K562 (cell line): ENCODE data around the gene PIAS3. TPM values are rescaled to one million over a fixed set of nuclear protein-coding genes. Genes with fewer than 3 reads are reported as not detected.

Experiments
- CTCF ChIP-seq, 3 experiments: IDR thresholded peaks in 2 of 3; conservative IDR thresholded peaks in 1 of 3; 2 replicates each; pipeline ENCODE4 v1.5.1; 2011 to 2012; ENCODE audit warnings: low read length in 3 of 3, mild to moderate bottlenecking in 3 of 3, control low read depth in 2 of 3, improper control_type of control experiment in 1 of 3, inconsistent platforms in 1 of 3, low read depth in 1 of 3, mixed read lengths in 1 of 3, moderate library complexity in 1 of 3; ENCODE audit not compliant: insufficient read depth in 2 of 3
- DEAF1 ChIP-seq: fragments of 450-650 bp; formaldehyde crosslinking; IDR thresholded peaks from 2 replicates; pipeline ENCODE4 v1.4.0; 2020; ENCODE audit warnings: mild to moderate bottlenecking, moderate library complexity
- FOXA3 ChIP-seq, 2 experiments: fragments of 450-650 bp in 1 of 2; sonication (generic) in 1 of 2; formaldehyde crosslinking; IDR thresholded peaks in 1 of 2; conservative IDR thresholded peaks in 1 of 2; 2 replicates each; pipeline versions ENCODE4 v1.4.0 to v1.8.0; 2020 to 2022; ENCODE audit warnings: mild to moderate bottlenecking in 2 of 2, missing genetic modification reagents in 1 of 2
- MEF2A ChIP-seq: IDR thresholded peaks from 2 replicates; pipeline ENCODE4 v1.6.1; 2011; ENCODE audit warnings: low read depth, mild to moderate bottlenecking, low read length, moderate library complexity; ENCODE audit not compliant: control insufficient read depth
- PHF8 ChIP-seq: fragments of 200-600 bp; sonication (generic); IDR thresholded peaks from 2 replicates; pipeline ENCODE4 v1.6.1; 2012; ENCODE audit warnings: mixed run types, mild to moderate bottlenecking, inconsistent platforms, low read length, moderate library complexity, borderline replicate concordance
- POLR2A ChIP-seq: fragments of 450-650 bp; conservative IDR thresholded peaks from 2 replicates; pipeline ENCODE4 v1.6.1; 2016
- RAD21 ChIP-seq, 2 experiments: fragments of 250-450 bp in 1 of 2; fragments of 450-650 bp in 1 of 2; sonication (Bioruptor Pico) in 1 of 2; formaldehyde crosslinking in 1 of 2; IDR thresholded peaks in 1 of 2; conservative IDR thresholded peaks in 1 of 2; 2 replicates each; pipeline versions ENCODE4 v1.4.0 to v1.8.0; 2020 to 2022; ENCODE audit warnings: mild to moderate bottlenecking in 2 of 2, moderate library complexity in 1 of 2
- STAG1 ChIP-seq: sonication (generic); formaldehyde crosslinking; IDR thresholded peaks from 2 replicates; pipeline ENCODE4 v1.5.0; 2020; ENCODE audit warnings: missing genetic modification reagents, borderline replicate concordance
- THRA ChIP-seq: fragments of 450-650 bp; IDR thresholded peaks from 2 replicates; pipeline ENCODE4 v1.6.1; 2017; ENCODE audit warnings: mild to moderate bottlenecking, moderate library complexity
- ZNF436 ChIP-seq: fragments of 250-450, 450-650 bp; sonication (Bioruptor Pico); formaldehyde crosslinking; IDR thresholded peaks from 2 replicates; pipeline ENCODE4 v1.7.0; 2020; ENCODE audit warnings: mild to moderate bottlenecking
- ZNF740 ChIP-seq, 3 experiments: fragments of 200-800 bp in 1 of 3; sonication (Bioruptor generic) in 1 of 3; sonication (generic) in 1 of 3; formaldehyde crosslinking in 1 of 3; IDR thresholded peaks; 2 replicates each; pipeline versions ENCODE4 v1.6.1 to v1.8.0; 2016 to 2022; ENCODE audit warnings: mild to moderate bottlenecking in 2 of 3, missing compliant biosample characterization in 2 of 3, missing genetic modification characterization in 2 of 3, missing genetic modification reagents in 1 of 3
- polyA plus RNA-seq, 8 experiments: library from polyadenylated mRNA; depleted of rRNA in 4 of 8; stranded (reverse) in 5 of 8; unstranded in 3 of 8; fragments of >200 nt; fragmentation: Nextera tagmentation in 2 of 8; fragmentation: Illumina TruSeq in 1 of 8; extraction: Ambion mirVana in 2 of 8; extraction: Trizol in 1 of 8; gene quantifications; 2 replicates each; pipeline versions ENCODE4 v1.2.1 to v1.2.3, GENCODE V29; 2011 to 2014; ENCODE audit warnings: inconsistent platforms in 1 of 8, missing spikeins in 1 of 8
- total RNA-seq, 7 experiments: library from RNA; depleted of rRNA in 6 of 7; stranded (reverse); fragments of >200 nt in 6 of 7; fragmentation: Illumina TruSeq in 2 of 7; extraction: Trizol in 2 of 7; gene quantifications; 2 replicates each; pipeline versions ENCODE4 v1.2.1 to v1.2.3, GENCODE V29; 2011 to 2021; ENCODE audit warnings: low replicate concordance in 1 of 7
- TF ChIP-seq, protein P1 (sequence below), 3 experiments: fragments of 200-800 bp in 1 of 3; fragments of 250-450 bp in 1 of 3; fragments of 450-650 bp in 1 of 3; sonication (Bioruptor Pico) in 1 of 3; sonication (Bioruptor generic) in 1 of 3; formaldehyde crosslinking in 1 of 3; IDR thresholded peaks; 2 replicates each; pipeline versions ENCODE4 v1.6.1 to v1.8.0; 2016 to 2022; ENCODE audit warnings: mild to moderate bottlenecking in 2 of 3, missing genetic modification characterization in 2 of 3, missing compliant biosample characterization in 1 of 3, moderate library complexity in 1 of 3

Gene PIAS3
- total and polyA plus RNA-seq, 9 of the 15 experiments (the other 6 are each of a cell fraction or from before 2014, with no cell fraction given): 1.1 to 25.6 (median 7.9) TPM

- TF ChIP-seq, protein P1, sequence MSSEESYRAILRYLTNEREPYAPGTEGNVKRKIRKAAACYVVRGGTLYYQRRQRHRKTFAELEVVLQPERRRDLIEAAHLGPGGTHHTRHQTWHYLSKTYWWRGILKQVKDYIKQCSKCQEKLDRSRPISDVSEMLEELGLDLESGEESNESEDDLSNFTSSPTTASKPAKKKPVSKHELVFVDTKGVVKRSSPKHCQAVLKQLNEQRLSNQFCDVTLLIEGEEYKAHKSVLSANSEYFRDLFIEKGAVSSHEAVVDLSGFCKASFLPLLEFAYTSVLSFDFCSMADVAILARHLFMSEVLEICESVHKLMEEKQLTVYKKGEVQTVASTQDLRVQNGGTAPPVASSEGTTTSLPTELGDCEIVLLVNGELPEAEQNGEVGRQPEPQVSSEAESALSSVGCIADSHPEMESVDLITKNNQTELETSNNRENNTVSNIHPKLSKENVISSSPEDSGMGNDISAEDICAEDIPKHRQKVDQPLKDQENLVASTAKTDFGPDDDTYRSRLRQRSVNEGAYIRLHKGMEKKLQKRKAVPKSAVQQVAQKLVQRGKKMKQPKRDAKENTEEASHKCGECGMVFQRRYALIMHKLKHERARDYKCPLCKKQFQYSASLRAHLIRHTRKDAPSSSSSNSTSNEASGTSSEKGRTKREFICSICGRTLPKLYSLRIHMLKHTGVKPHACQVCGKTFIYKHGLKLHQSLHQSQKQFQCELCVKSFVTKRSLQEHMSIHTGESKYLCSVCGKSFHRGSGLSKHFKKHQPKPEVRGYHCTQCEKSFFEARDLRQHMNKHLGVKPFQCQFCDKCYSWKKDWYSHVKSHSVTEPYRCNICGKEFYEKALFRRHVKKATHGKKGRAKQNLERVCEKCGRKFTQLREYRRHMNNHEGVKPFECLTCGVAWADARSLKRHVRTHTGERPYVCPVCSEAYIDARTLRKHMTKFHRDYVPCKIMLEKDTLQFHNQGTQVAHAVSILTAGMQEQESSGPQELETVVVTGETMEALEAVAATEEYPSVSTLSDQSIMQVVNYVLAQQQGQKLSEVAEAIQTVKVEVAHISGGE (CRISPR knock-in tag; IDR thresholded peaks at IDR 0.05): 0 out of 6 replicates have a peak, but pooled peaks of 1 of the 3 experiments have one; percentile 6
- TF ChIP-seq FOXA3 (CRISPR knock-in tag; conservative IDR thresholded peaks at IDR 0.05 in 1 of 2, IDR thresholded peaks at IDR 0.05 in 1 of 2) (peak in 1 of 2 experiments; percentile 19; a peak in 1 of 4 replicates), CTCF (IDR thresholded peaks at IDR 0.05 in 2 of 3, conservative IDR thresholded peaks at IDR 0.05 in 1 of 3; ENCODE audit: insufficient read depth in 2 of 3, low read depth in 1 of 3, low read length in 3 of 3) (peak; percentile 65 to 92 (median 76)), THRA (no peak), MEF2A (no peak), DEAF1 (CRISPR knock-in tag) (peak; percentile 8; the same call in 1 of the 2 replicates), STAG1 (CRISPR knock-in tag) (peak; percentile 47; the same call in 1 of the 2 replicates), RAD21 (CRISPR knock-in tag; conservative IDR thresholded peaks at IDR 0.05 in 1 of 2, IDR thresholded peaks at IDR 0.05 in 1 of 2) (peak; percentile 51 to 70; a peak in 3 of 4 replicates), POLR2A (no peak), ZNF740 (CRISPR knock-in tag; IDR thresholded peaks at IDR 0.05) (0 out of 2 replicates have a peak, but pooled peaks have one; percentile 14), ZNF740 (tag; IDR thresholded peaks at IDR 0.05) (no peak), ZNF436 (CRISPR knock-in tag) (0 out of 2 replicates have a peak, but pooled peaks have one; percentile 26), PHF8 (no peak)
- TF ChIP-seq, all 486 proteins: peak for 19
These were observed 12.7 kb downstream of the PIAS3 start (continued) for GRCh38 chr1:145846201-145846612.
